ENCODE data around the gene PDGFB. TPM values are rescaled to one million over a fixed set of nuclear protein-coding genes. Genes with fewer than 3 reads are reported as not detected.

Gene PDGFB
- total RNA-seq, 1 experiment from 2014 or later: 8.3 TPM

- no peak for DNase-seq
- POLR2A ChIA-PET: no interaction called here
- Mint-ChIP-seq H3K27me3 (ENCODE audit: insufficient read depth, unreplicated experiment) (no peaks in the 10 kb centered on the region), H3K4me3 (ENCODE audit: unreplicated experiment) (no peak overlapping the region), H3K9me3 (ENCODE audit: unreplicated experiment) (no peaks in the 10 kb centered on the region), H3K27ac (ENCODE audit: unreplicated experiment) (no peak overlapping the region), H3K36me3 (ENCODE audit: insufficient read depth, unreplicated experiment) (peaks cover 6% of the 10 kb centered on the region), H3K4me1 (ENCODE audit: low read depth, unreplicated experiment) (peaks cover 9% of the 10 kb centered on the region)
- Histone ChIP-seq H3K4me1 (0 out of 2 replicates have a peak, but pooled peaks cover 4% of the 10 kb centered on the region), H3K9me3 (no peaks in the 10 kb centered on the region), H3K36me3 (ENCODE audit: control insufficient read depth, insufficient read depth, low read length) (no peaks in the 10 kb centered on the region), H3K4me3 (ENCODE audit: low read depth, low read length) (no peak overlapping the region), H3K27me3 (replicated peaks; ENCODE audit: control insufficient read depth, insufficient read depth, low read length) (no peaks in the 10 kb centered on the region)
- intact Hi-C loops (cut with micrococcal nuclease; ENCODE audit: unreplicated experiment): loop anchor here (5.0 kb wide), 1 partner anchor 37 kb away; no protein-coding TSS in a partner anchor
- CTCF ChIA-PET: no interaction called here
- no peak for TF ChIP-seq CTCF (IDR thresholded peaks at IDR 0.05; ENCODE audit: insufficient read depth in 1 of 2, low read depth in 1 of 2, low read length in 1 of 2, severe bottlenecking in 1 of 2, unreplicated experiment in 1 of 2)
- BruUV-seq (replicated peaks): no TSS peak
Measured at GRCh38 chr22:39254789-39255298, 10.1 kb upstream of the PDGFB start.

GRCh38 chr22:39254122-39254521 is 9.3 kb upstream of the PDGFB start:
- Mint-ChIP-seq H3K36me3 (ENCODE audit: insufficient read depth, unreplicated experiment) (peaks cover 13% of the 10 kb centered on the region), H3K4me1 (ENCODE audit: low read depth, unreplicated experiment) (peaks cover 9% of the 10 kb centered on the region), H3K27ac (ENCODE audit: unreplicated experiment) (no peak overlapping the region), H3K9me3 (ENCODE audit: unreplicated experiment) (no peaks in the 10 kb centered on the region), H3K4me3 (ENCODE audit: unreplicated experiment) (no peak overlapping the region), H3K27me3 (ENCODE audit: insufficient read depth, unreplicated experiment) (no peaks in the 10 kb centered on the region)
- no peaks in the 10 kb centered on the region for H3K27me3 ChIP-seq (replicated peaks; ENCODE audit: control insufficient read depth, insufficient read depth, low read length)
- ChIA-PET CTCF (interaction anchor here (0.5 kb wide), 1 partner anchor 13 kb away, joined by 3 read pairs; no protein-coding TSS in a partner anchor), POLR2A (interaction anchor here (1.1 kb wide), 1 partner anchor 57 kb away, joined by 3 read pairs; no protein-coding TSS in a partner anchor)
- DNase-seq: no peak
- H3K4me1 ChIP-seq: 0 out of 2 replicates have a peak, but pooled peaks cover 4% of the 10 kb centered on the region
- no peaks in the 10 kb centered on the region for H3K9me3 ChIP-seq
- H3K4me3 ChIP-seq (ENCODE audit: low read depth, low read length): no peak overlapping the region
- no TSS peak for BruUV-seq (replicated peaks)
- intact Hi-C loops (cut with micrococcal nuclease; ENCODE audit: unreplicated experiment): loop anchor here (5.0 kb wide), 1 partner anchor 38 kb away; no protein-coding TSS in a partner anchor
- no peak for TF ChIP-seq CTCF (IDR thresholded peaks at IDR 0.05; ENCODE audit: insufficient read depth in 1 of 2, low read depth in 1 of 2, low read length in 1 of 2, severe bottlenecking in 1 of 2, unreplicated experiment in 1 of 2)
- H3K36me3 ChIP-seq (ENCODE audit: control insufficient read depth, insufficient read depth, low read length): no peaks in the 10 kb centered on the region

- no peaks in the 10 kb centered on the region for H3K9me3 ChIP-seq
- intact Hi-C loops (cut with micrococcal nuclease; ENCODE audit: unreplicated experiment): loop anchor here (5.0 kb wide), 1 partner anchor 39 kb away; no protein-coding TSS in a partner anchor
Measured at GRCh38 chr22:39253435-39254070, 8.8 kb upstream of the PDGFB start.

More at GRCh38 chr22:39253435-39254070, 8.8 kb upstream of the PDGFB start:
- peaks cover 9% of the 10 kb centered on the region for H3K4me1 Mint-ChIP-seq (ENCODE audit: low read depth, unreplicated experiment)
- H3K9me3 Mint-ChIP-seq (ENCODE audit: unreplicated experiment): no peaks in the 10 kb centered on the region
- TF ChIP-seq CTCF (IDR thresholded peaks at IDR 0.05; ENCODE audit: insufficient read depth in 1 of 2, low read depth in 1 of 2, low read length in 1 of 2, severe bottlenecking in 1 of 2, unreplicated experiment in 1 of 2): no peak
- no TSS peak for BruUV-seq (replicated peaks)
- ChIA-PET CTCF (interaction anchor here (0.5 kb wide), 1 partner anchor 13 kb away, joined by 3 read pairs; no protein-coding TSS in a partner anchor), POLR2A (interaction anchor here (1.1 kb wide), 1 partner anchor 58 kb away, joined by 3 read pairs; no protein-coding TSS in a partner anchor)
- no peaks in the 10 kb centered on the region for H3K36me3 ChIP-seq (ENCODE audit: control insufficient read depth, insufficient read depth, low read length)
- no peak for DNase-seq
- 0 out of 2 replicates have a peak, but pooled peaks cover 4% of the 10 kb centered on the region for H3K4me1 ChIP-seq
- no peaks in the 10 kb centered on the region for H3K27me3 Mint-ChIP-seq (ENCODE audit: insufficient read depth, unreplicated experiment)
- H3K27ac Mint-ChIP-seq (ENCODE audit: unreplicated experiment): no peak overlapping the region
- H3K27me3 ChIP-seq (replicated peaks; ENCODE audit: control insufficient read depth, insufficient read depth, low read length): no peaks in the 10 kb centered on the region
- H3K36me3 Mint-ChIP-seq (ENCODE audit: insufficient read depth, unreplicated experiment): peaks cover 14% of the 10 kb centered on the region
- no peak overlapping the region for H3K4me3 Mint-ChIP-seq (ENCODE audit: unreplicated experiment)
- no peak overlapping the region for H3K4me3 ChIP-seq (ENCODE audit: low read depth, low read length)

All from Caco-2 (cell line).